SK-N-SH treated with all-trans-retinoic acid at 6 μM for 48 hours (cell line): ENCODE data around the gene TMPRSS11D.

Source experiments
- ATAC-seq: fragments of 200-7000 bp; cut with Tn5 transposase; 3 replicates; pipeline ENCODE4 v1.9.1; 2020; ENCODE audit warnings: mild to moderate bottlenecking, moderate library complexity
- ARNTL ChIP-seq: fragments of 450-650 bp; formaldehyde crosslinking; IDR thresholded peaks from 2 replicates; pipeline ENCODE4 v1.5.0; 2020; ENCODE audit warnings: low read depth, mild to moderate bottlenecking, moderate library complexity, borderline replicate concordance
- BACH2 ChIP-seq: fragments of 250-450 bp; sonication (Bioruptor Pico); IDR thresholded peaks from 2 replicates; pipeline ENCODE4 v1.9.0; 2021; ENCODE audit warnings: mild to moderate bottlenecking, borderline replicate concordance
- CSDC2 ChIP-seq: fragments of 250-450 bp; sonication (Bioruptor Pico); IDR thresholded peaks from 2 replicates; pipeline ENCODE4 v1.5.0; 2020; ENCODE audit warnings: mild to moderate bottlenecking, moderate library complexity
- CSRNP3 ChIP-seq: fragments of 250-450 bp; sonication (Bioruptor Pico); IDR thresholded peaks from 2 replicates; pipeline ENCODE4 v1.5.1; 2021; ENCODE audit warnings: mild to moderate bottlenecking, moderate library complexity
- ESRRG ChIP-seq: fragments of 250-450 bp; sonication (Bioruptor Pico); IDR thresholded peaks from 2 replicates; pipeline ENCODE4 v1.6.1; 2021; ENCODE audit warnings: mild to moderate bottlenecking
- GLIS3 ChIP-seq: fragments of 250-450 bp; sonication (Bioruptor Pico); IDR thresholded peaks from 2 replicates; pipeline ENCODE4 v1.5.0; 2020; ENCODE audit warnings: mild to moderate bottlenecking, moderate library complexity
- ISL1 ChIP-seq: fragments of 250-450 bp; sonication (Bioruptor Pico); IDR thresholded peaks from 2 replicates; pipeline ENCODE4 v2.1.2; 2022; ENCODE audit warnings: mild to moderate bottlenecking, moderate library complexity
- OSR1 ChIP-seq: fragments of 250-450 bp; sonication (Bioruptor Pico); IDR thresholded peaks from 2 replicates; pipeline ENCODE4 v1.8.0; 2022; ENCODE audit warnings: moderate library complexity, mild to moderate bottlenecking, inconsistent platforms
- PATZ1 ChIP-seq: fragments of 250-450 bp; sonication (Bioruptor Pico); IDR thresholded peaks from 2 replicates; pipeline ENCODE4 v1.8.0; 2020; ENCODE audit warnings: mild to moderate bottlenecking, moderate library complexity, borderline replicate concordance
- POU6F1 ChIP-seq: fragments of 250-450 bp; sonication (Bioruptor Pico); IDR thresholded peaks from 2 replicates; pipeline ENCODE4 v1.8.0; 2021; ENCODE audit warnings: low read depth, mild to moderate bottlenecking, moderate library complexity, borderline replicate concordance
- PPARA ChIP-seq: fragments of 250-450 bp; sonication (Bioruptor Pico); IDR thresholded peaks from 2 replicates; pipeline ENCODE4 v1.5.0; 2020; ENCODE audit warnings: mild to moderate bottlenecking, borderline replicate concordance
- RARB ChIP-seq: fragments of 250-450 bp; sonication (Bioruptor Pico); IDR thresholded peaks from 2 replicates; pipeline ENCODE4 v1.8.0; 2021; ENCODE audit warnings: mild to moderate bottlenecking, moderate library complexity
- SNAI2 ChIP-seq: fragments of 250-450 bp; sonication (Bioruptor Pico); IDR thresholded peaks from 2 replicates; pipeline ENCODE4 v1.5.0; 2020; ENCODE audit warnings: mild to moderate bottlenecking, moderate library complexity
- TCF4 ChIP-seq: fragments of 250-450 bp; sonication (Bioruptor Pico); IDR thresholded peaks from 2 replicates; pipeline ENCODE4 v1.8.0; 2021; ENCODE audit warnings: mild to moderate bottlenecking, moderate library complexity, borderline replicate concordance
- TOX ChIP-seq: fragments of 250-450 bp; sonication (Bioruptor Pico); IDR thresholded peaks from 2 replicates; pipeline ENCODE4 v1.8.0; 2021; ENCODE audit warnings: mild to moderate bottlenecking, moderate library complexity, borderline replicate concordance
- ZC3H10 ChIP-seq: fragments of 250-450 bp; sonication (Bioruptor Pico); IDR thresholded peaks from 2 replicates; pipeline ENCODE4 v1.5.1; 2021; ENCODE audit warnings: mild to moderate bottlenecking, moderate library complexity
- ZFP3 ChIP-seq: fragments of 250-450 bp; sonication (Bioruptor Pico); IDR thresholded peaks from 2 replicates; pipeline ENCODE4 v1.5.0; 2020; ENCODE audit warnings: mild to moderate bottlenecking, moderate library complexity
- ZFP30 ChIP-seq: fragments of 450-650 bp; formaldehyde crosslinking; IDR thresholded peaks from 2 replicates; pipeline ENCODE4 v1.5.0; 2022; ENCODE audit warnings: mild to moderate bottlenecking, moderate library complexity
- ZNF565 ChIP-seq: fragments of 450-650 bp; formaldehyde crosslinking; conservative IDR thresholded peaks from 2 replicates; pipeline ENCODE4 v1.5.0; 2020; ENCODE audit warnings: low read depth, mild to moderate bottlenecking, moderate library complexity
- ZNF70 ChIP-seq: fragments of 450-650 bp; formaldehyde crosslinking; IDR thresholded peaks from 2 replicates; pipeline ENCODE4 v1.5.0; 2020; ENCODE audit warnings: mild to moderate bottlenecking, moderate library complexity
- ZNF8 ChIP-seq: fragments of 450-650 bp; formaldehyde crosslinking; IDR thresholded peaks from 2 replicates; pipeline ENCODE4 v1.5.0; 2020; ENCODE audit warnings: mild to moderate bottlenecking, moderate library complexity
- TF ChIP-seq, protein P1 (sequence below): fragments of 250-450 bp; sonication (Bioruptor Pico); IDR thresholded peaks from 2 replicates; pipeline ENCODE4 v1.5.1; 2020; ENCODE audit warnings: low read depth, mild to moderate bottlenecking, moderate library complexity

TMPRSS11D gene

GRCh38 chr4:67785528-67785927, 98.3 kb downstream of the TMPRSS11D start:
- TF ChIP-seq PATZ1 (CRISPR knock-in tag), result no peak
- no peak for TF ChIP-seq ZNF565 (CRISPR knock-in tag)
- no peak for TF ChIP-seq TCF4 (CRISPR knock-in tag)
- TF ChIP-seq PPARA (CRISPR knock-in tag), result no peak
- no peak for TF ChIP-seq RARB
- TF ChIP-seq GLIS3 (CRISPR knock-in tag), result no peak
- no peak for TF ChIP-seq ARNTL (CRISPR knock-in tag)
- no peak for TF ChIP-seq ESRRG (CRISPR knock-in tag)
- TF ChIP-seq OSR1 (CRISPR knock-in tag), result no peak
- TF ChIP-seq CSRNP3 (CRISPR knock-in tag), result no peak
- no peak for TF ChIP-seq ZC3H10
- no peak for TF ChIP-seq SNAI2 (CRISPR knock-in tag)
- no peak for TF ChIP-seq BACH2 (CRISPR knock-in tag)
- no peak for TF ChIP-seq ISL1 (CRISPR knock-in tag)
- no peak for TF ChIP-seq TOX (CRISPR knock-in tag)
- ATAC-seq, result peak; percentile 47

GRCh38 chr4:67779631-67780030, 104.2 kb downstream of the TMPRSS11D start:
- TF ChIP-seq ISL1 (CRISPR knock-in tag) (no peak), PPARA (CRISPR knock-in tag) (no peak), SNAI2 (CRISPR knock-in tag) (no peak), TOX (CRISPR knock-in tag) (no peak), ZNF70 (no peak), ZNF565 (CRISPR knock-in tag) (no peak), ARNTL (CRISPR knock-in tag) (no peak), BACH2 (CRISPR knock-in tag) (no peak), ESRRG (CRISPR knock-in tag) (no peak), ZFP30 (CRISPR knock-in tag) (no peak), ZFP3 (CRISPR knock-in tag) (no peak), TCF4 (CRISPR knock-in tag) (no peak), CSRNP3 (CRISPR knock-in tag) (no peak), ZC3H10 (no peak), CSDC2 (CRISPR knock-in tag) (no peak), PATZ1 (CRISPR knock-in tag) (no peak), RARB (no peak)
- TF ChIP-seq, protein P1, sequence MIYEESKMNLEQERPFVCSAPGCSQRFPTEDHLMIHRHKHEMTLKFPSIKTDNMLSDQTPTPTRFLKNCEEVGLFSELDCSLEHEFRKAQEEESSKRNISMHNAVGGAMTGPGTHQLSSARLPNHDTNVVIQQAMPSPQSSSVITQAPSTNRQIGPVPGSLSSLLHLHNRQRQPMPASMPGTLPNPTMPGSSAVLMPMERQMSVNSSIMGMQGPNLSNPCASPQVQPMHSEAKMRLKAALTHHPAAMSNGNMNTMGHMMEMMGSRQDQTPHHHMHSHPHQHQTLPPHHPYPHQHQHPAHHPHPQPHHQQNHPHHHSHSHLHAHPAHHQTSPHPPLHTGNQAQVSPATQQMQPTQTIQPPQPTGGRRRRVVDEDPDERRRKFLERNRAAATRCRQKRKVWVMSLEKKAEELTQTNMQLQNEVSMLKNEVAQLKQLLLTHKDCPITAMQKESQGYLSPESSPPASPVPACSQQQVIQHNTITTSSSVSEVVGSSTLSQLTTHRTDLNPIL (CRISPR knock-in tag), result no peak
- ATAC-seq, result no peak

GRCh38 chr4:67776746-67777145, 107.1 kb downstream of the TMPRSS11D start:
- TF ChIP-seq POU6F1 (CRISPR knock-in tag) (no peak), OSR1 (CRISPR knock-in tag) (no peak), ZFP30 (CRISPR knock-in tag) (no peak), CSRNP3 (CRISPR knock-in tag) (no peak), TCF4 (CRISPR knock-in tag) (no peak), GLIS3 (CRISPR knock-in tag) (no peak), SNAI2 (CRISPR knock-in tag) (no peak), ARNTL (CRISPR knock-in tag) (no peak), CSDC2 (CRISPR knock-in tag) (no peak), ISL1 (CRISPR knock-in tag) (no peak), ZNF70 (no peak), ESRRG (CRISPR knock-in tag) (no peak), ZFP3 (CRISPR knock-in tag) (no peak), RARB (no peak), PPARA (CRISPR knock-in tag) (no peak), ZNF565 (CRISPR knock-in tag) (no peak), TOX (CRISPR knock-in tag) (no peak), ZNF8 (CRISPR knock-in tag) (no peak)
- TF ChIP-seq, all 23 proteins: peak for 0
- no peak for ATAC-seq
